ENCODE data around the gene ENOX1.

ENOX1 gene

DNA sequence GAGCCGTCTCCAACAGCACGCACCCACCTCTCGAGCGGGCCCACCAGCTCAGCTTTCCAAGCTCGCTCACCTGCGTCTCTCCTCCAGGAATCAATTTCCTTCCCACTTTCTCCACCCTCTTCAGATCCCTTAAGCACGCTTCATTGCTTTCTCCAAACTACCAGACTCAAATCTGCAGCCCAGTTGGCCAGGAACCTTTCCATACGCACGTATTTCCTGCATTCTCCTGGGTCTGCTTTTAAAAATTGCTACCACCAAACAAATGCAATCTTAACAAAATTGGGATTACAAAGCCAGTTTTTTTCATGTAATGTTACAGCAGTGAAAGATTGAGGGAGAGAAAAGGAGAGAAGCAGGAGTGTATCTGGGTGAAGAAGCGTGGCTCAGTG, 1.5 kb downstream of the ENOX1 start:
- DNase-seq = no peak

DNA sequence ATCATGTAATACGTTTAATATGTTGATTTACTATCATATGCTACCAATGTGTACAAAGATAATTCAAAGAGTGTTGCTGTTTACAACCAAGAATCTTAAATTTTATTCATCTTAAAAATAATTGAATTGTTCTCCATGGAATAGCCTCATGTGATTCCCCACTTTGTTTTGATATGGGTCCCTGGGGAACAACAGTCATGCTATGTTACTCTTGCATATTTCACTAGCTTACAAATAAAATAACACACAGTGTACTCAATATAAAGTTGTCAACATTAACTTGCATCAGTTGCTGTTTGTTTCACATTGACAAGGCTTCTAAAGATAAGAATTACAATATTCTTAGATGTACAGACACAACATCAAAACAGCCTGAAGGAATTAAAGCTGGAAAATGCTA, 2.3 kb downstream of the ENOX1 start:
- no peak for DNase-seq

DNA sequence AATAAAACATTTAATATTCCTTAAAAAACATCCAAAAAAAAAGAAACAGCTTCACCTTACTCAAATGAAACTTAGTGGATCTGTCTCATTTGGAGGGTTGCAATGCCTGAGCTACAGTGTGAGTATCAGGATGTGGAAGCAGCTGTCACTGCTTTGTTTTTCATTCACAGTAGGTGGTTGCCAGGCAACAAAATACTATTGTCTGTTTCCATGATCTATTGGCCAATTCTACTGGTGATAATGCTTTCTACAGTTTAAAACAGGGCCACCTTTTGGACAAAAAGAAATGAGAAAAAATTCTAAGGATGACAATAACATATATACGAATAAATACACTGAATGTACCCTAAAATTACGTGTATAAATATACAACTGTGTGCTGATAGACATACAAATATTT, 3.0 kb downstream of the ENOX1 start:
- DNase-seq = peak; percentile 45

DNA sequence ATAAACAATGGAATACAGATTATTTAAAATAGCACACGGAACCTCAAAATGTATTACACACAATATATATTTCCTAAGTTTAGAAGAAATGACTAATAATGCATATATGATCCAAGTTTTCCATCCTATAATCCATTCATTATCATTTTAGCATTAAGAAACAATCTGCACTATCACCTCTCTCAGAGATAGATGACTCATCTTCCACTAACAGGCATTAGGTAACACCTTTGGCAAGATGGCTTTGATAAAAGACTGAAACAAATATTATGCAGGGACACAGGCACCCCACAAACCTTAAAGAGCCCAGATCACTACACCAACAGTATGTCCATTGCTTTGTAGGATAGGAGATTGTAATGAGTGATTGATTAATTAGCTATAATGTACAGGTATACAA, 4.1 kb downstream of the ENOX1 start:
- DNase-seq = no peak

DNA sequence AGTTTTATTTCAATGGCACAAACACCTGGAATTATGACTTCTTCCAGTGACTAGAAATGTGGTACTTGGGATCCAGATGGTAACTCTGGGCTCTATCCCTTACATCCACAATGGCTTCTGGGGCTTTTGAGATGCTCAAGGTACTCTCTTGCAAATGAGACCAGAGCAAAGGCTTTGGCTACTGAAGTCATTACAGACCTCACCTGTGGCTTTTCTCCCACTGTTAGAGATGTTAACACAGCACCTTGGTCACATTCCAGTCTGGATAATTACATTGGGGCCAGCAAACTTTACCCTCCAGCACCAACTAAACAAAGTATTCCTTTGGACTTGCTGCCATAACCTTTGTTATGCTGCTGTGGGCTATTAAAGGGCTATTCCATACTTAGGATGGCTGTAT, 6.1 kb downstream of the ENOX1 start:
- DNase-seq = no peak

DNA sequence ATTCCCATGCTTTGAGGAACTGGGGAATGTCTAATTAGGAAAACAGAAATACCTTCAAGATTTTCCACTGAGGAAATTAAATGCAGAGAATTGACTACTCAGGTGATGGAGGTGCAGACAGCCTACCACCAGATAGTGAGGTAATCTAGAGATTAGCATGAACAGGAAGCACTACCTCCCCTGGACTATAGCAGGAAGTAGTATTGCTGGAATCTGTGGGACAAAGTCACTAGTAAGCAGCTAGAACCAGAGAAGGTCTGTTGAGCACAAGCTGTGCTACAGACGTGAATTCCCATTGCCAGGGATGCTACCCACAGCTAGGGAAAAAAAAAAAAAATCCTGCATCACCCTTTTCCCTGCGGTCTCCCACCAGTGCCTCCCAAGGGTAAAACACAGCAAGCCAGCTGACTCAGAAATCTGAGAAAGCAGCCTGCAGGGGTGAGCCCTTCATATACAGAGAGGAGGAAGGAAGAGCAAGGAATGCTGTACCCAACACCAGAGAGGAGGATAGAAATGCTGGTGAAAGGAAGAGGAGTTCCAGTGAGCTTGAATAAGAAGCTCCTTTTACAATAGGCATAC, 10.2 kb downstream of the ENOX1 start:
- DNase-seq = no peak

DNA sequence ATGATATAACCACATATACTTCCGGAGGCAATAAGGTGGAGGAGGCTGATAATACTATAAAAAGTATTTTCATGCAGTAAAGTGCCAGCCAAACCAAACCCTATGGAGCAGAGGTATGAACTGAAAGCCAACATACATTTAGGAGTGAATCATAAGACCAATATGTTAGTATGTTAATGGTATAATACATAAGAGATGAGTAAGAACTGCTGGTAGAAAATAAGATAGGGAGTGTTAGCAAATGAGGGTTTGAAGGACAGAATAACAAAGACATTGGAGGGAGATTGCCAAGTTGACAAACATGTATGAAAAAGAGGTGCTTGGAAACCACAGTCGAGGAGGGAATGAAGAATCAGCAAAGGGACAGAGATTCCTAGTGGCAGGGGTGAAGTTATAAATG, 10.8 kb downstream of the ENOX1 start:
- no peak for DNase-seq

DNA sequence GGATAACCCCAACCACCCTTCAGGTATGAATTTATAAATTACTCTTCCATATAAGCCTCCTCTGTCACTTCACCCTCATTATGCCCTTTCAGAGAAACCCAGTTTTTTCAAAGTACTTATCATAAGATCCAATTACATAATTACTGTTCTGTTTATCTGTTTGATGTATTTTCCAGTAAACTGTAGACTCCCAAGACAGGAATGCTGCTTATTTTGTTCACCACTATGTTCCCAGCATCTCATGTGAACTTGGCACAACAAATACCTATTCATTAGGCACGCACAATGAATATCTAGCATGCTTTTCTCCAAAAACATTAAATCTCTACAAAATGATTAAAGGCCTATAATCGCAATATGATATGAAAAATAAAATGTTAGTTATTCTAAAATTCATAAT, 13.2 kb downstream of the ENOX1 start:
- DNase-seq = no peak

DNA sequence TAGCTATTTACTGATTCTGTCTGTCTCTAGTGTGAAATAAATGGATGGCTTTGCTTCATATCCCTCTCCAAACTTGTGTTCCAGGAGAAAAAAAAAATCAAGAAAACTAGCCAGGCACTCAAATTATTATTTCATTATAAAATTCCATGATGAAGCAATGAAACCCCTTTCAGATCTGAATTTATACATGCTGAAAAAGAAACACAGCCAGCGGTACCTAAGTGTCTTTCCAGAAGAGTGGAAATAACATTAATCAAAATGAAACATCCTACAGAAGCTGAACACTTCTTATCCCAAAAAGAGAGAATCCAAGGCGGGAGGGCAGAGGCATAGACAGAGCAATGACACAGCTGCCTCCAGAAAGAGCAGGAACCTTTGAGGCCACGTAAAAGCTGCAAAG, 15.9 kb downstream of the ENOX1 start:
- DNase-seq = no peak

DNA sequence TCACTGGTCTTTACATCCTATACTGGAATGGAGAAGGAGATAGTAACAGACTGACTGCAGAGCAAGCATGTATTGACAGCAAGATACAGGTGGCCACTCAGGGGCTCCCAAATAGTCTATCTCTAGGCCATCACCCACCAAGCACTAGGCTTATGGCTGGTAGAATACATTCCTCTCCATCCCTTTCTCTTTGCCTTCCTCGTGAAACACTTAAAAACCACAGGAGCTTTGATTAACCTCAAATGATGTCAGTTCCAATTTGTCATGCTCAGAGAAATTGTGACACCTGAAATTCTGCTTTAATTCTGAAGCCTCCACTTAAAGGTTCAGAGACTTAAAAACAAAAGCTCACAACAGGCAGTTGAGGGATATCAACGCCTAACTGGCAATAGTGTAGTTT, 17.2 kb downstream of the ENOX1 start:
- no peak for DNase-seq

DNA sequence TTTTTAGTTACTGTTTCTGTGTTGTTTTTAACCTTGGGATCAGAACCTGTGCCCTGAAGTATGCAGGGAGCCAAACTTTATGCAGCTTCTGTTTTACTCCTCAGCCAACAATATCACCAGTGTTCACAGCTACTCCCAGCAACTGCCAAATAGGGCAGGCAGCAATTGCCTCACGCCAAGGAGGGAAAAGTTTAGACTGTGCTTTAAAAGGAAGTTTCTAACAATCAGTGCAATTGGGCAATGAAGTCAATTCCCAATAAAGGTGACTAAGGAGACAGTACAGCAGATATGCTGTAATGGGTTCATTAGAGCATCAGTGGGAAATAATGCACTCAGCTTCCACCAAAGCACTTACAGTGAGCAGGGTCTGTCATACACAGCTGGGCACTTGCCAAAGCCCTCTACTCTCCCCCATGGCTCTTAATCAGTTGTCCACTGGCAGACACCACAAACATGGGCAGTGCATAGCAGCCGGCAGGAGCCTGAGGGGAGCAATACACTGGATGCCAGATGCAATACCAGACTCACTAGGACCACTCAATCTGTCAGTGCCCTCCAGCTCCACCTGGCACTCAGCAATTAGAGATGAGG, 19.3 kb downstream of the ENOX1 start:
- no peak for DNase-seq

DNA sequence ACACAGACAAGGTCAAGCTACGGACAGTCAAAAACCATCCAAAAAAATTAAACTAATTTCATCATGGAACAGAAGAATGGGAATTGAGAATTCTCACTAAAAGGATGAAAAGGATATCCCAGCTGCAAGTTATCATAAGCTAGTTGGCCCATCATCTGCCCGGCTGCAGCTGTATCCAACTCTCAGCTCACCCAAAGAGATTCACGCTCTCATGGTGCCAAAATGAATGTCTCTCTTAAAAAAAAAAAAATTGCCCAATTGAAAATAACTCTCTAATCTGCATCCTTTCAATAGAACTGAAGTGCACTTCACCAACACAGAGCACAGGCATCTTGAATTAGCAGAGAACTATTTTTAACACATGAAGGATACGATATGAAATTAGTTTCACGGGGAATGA, 20.0 kb downstream of the ENOX1 start:
- DNase-seq = no peak

DNA sequence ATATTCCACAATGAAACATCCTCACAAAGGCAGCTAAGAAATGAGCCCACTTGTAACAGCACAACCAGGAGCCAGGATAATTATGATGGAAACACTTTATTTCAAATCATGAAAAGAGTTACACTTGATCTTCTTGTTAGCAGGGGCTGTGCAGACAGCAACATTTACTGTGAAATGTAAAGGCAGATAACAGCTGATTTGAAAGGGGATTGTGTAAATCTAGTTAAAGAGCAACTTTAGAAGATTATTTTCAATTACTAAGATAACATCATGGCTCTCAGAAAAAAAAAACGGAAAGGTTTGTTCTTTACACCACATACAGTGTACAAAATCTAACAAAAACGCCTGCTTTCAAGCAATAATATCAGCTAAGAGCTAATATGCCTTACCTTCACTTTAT, 22.4 kb downstream of the ENOX1 start:
- no peak for DNase-seq

DNA sequence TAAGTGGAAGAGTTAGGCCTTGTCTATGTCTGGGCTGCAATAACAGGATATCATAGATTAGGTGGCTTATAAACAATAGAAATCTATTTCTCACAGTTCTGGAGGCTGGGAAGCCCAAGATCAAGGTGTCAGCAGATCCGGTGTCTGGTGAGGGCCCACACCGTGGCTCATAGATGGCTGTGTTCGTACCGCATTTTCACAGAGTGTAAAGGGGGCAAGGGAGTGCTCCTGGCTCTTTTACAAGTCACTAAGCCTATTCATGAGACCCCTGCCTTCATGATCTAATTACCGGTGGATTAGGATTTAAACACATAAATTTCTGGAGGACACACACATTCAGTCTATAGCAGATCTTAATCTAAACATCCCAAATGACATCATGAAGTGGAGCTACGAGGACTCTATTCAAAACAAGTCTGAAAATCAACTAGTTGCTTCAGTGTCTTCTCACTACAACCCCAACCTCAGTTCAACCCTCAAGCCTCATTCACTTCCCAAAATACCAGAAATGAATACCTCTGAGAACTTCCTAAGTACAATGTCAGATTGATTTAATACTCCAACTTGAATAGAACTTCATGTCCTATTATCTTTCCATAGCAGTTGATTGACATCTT, 23.5 kb downstream of the ENOX1 start:
- DNase-seq = no peak

DNA sequence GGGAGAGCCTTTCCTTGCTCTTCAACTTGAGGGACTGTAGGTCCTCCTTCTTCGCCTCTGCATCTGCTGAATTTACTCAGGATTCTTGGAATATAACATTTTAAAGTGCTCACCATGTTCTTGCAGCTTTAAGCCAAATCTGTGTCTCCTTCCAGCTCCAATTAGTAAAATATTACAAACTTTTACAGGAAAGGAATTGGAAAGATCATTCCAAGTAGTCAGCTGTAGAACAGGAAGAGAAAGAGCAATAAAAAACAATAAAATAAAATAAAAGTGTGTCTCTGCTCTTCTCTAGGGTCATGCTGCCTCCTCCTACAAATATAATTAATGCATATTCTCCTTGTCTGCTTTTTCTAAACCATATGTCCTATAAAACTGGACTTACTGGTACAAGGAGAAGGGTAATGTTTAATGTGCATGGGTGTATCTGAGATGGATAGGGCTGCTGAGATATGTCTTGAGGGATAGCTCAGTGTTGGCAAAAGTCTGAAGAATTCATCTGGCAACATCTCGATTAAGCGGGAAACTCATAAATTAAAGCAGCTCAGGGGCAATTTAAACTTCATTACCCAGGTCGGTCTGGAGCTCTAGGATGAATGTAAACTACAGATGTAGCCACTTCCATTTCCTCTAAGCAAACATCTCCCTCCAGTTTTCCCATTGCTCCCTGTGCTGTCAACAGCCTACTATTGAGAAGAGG, 25.0 kb downstream of the ENOX1 start:
- no peak for DNase-seq

DNA sequence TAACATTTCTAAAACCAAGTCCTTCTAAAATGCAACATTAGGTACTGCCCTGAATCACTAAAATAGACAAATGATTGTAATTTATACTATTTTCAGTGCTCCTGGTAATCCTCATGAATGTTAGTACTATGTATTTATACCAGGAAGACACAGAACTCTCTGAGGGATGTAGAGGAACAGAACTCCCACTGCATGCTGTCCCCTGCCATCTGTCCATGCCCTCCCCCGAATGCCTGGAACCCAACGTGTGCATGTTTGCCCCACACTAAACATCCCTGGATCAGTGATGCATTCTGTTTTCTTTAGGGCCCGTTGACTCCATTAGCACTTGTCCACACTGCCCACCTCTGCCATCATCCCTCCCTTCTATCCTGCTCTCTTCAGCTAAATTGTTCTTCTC, 26.5 kb downstream of the ENOX1 start:
- DNase-seq = no peak

DNA sequence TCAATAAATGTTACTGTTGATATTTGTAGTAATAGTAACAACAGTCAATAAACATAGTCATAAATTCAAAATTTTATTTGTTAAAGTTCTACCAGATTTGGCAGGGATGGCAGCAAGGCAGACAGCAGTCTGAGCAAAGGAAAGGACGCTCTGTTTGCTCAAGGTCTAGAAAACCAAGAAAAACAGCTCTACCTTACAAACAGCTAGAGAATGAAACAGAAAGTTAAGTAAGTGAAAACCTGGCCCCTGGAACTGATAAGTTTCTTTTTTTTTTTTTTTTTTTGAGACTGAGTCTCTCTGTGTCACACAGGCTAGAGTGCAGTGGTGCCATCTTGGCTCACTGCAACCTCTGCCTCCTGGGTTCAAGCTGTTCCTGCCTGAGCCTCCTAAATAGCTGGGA, 27.9 kb downstream of the ENOX1 start:
- no peak for DNase-seq

DNA sequence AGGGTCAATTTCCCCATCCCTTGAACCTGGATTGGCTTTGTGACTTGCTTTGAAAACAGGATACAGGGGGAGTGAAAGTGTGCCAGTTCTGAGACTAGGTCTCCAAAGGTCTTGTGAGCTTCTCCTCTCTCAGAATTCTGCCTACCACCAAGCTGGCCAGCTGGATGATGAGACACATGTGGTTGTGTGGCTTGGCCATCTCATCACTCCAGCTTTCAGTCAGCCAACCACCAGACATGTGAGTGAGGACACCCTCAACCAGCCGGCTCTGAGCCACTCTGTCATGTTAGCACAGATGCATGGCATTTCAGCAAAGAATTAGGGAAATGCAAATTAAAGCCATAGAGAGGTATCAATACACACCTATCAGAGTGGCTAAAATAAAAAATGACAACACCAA, 29.5 kb downstream of the ENOX1 start:
- DNase-seq = no peak

DNA sequence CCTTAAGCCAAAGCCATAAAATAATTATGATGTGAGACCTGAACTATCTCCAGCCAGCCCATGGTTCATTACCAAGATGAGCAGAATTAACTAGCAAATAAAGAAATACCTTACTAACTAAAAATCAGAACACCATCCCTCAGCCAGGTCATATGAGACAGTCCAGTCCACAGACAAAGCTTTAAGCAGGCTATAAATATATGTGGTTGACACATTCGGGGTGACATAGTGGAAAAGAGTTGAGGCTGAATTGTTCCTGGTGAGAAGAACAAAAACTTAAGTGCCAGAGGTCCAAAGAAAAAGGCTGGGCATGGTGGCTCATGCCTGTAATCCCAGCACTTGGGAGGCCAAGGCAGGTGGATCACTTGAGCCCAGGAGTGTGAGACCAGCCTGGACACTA, 30.9 kb downstream of the ENOX1 start:
- no peak for DNase-seq

DNA sequence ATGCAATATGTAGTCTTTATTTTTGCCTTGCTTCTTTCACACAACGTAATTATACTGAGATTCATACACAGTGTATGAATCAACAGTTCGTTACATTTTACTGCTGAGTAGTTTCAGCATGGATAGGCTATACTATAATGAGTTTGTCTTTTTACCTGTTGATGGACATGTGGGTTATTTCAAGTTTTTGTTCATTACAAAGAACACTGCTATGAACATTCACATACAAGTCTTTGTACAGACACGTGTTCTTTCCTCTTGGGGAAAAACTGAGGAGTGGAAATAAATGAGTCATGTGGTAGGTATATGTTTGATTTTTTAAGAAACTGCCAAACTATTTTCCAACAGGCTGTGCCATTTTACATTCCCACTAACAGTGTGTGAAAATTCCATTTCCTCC, 35.1 kb downstream of the ENOX1 start:
- no peak for DNase-seq

DNA sequence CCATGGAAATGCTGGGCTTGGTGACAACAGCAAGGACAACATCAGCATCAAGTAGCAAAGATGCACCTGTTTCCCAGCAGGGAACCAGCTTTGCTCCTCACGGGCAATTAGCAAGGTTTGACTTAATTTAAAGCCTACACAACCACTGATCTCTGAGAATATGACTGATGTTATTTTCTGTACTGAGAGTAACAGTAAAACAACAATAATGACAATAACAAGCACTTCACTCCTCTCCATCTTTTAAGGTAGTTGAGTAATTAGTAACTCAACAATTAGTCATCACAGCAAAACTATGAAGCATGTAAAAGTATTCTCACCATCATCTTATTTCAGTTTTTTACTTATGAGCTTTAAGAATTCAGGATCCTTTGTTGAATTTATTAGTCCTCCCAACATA, 37.3 kb downstream of the ENOX1 start:
- no peak for DNase-seq

DNA sequence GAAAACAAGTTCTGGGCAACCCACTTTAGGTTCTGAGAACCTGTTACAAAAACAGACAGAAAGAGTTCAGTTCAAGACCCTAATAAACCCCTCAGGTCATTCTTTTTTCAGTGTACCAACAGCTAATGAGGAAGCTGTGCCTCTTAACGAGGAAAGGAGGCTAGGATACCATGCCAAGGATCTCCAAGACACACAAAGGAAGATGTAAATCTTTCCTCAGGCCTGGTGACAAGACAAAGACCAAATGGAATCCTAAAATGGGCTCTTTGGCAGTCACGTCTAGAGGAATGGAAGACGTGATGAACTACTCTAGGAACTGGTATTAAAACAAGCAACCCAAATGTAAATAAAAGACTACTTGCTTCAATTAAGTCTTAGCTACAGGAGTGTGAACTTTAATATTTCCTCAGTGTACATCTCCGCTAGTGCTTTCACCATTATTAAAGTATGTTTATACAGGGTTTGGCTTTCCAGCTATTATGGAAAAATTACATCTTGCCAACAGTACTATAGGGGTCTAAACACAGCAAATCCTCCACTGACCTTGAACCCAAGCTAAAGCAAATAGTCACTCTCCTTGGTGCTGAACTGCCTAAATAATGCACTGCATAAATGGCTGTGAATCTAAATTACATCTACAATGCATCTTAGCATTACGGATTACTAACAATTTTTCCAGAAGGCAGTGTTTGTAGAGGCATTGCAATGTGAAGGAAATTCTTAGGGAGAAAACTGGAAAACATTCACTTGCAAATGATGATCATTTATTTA, 42.3 kb downstream of the ENOX1 start:
- no peak for DNase-seq

DNA sequence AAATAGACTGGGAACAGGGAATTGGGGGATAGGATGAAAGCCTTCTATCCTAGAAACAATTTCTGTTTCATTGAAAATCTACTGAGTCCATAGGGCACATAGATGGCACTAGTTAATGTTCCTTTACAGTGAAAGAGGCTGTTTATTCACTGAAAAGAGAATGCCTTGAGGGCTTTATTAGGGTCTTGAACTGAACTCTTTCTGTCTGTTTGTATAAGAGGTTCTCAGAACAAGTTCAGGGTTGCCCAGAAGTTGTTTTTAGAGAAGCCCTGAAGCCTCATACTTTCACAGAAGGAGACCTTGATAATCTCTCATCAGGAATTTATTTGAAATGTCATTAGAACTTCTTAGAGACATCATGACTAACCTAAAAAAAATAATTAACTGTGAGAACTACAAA, 43.9 kb downstream of the ENOX1 start:
- DNase-seq = no peak

Data from NCI-H1417 treated with DMSO at 0.1 percent for 48 hours (cell line).